B cell (primary cell): ENCODE results near the gene HMBS. TPM values are rescaled to one million over a fixed set of nuclear protein-coding genes. Genes with fewer than 3 reads are reported as not detected.
A peak's percentile ranks its signal among the peaks of the same experiment; 100 is the strongest.
"Not testable (repeated sequence)": the region's sequence is repeated elsewhere in the genome, so short reads cannot be mapped to it uniquely, and the experiment has no call there.

Experiments
- ATAC-seq: fragments of 200-7000 bp; cut with Tn5 transposase; one replicate; pipeline ENCODE4 v1.10.0; 2021; ENCODE audit warnings: low read depth, mild to moderate bottlenecking, moderate number of reproducible peaks, moderate library complexity
- CTCF ChIA-PET: fragments of 350-600 bp; sonication (Branson Sonifier 250); formaldehyde crosslinking; loops from one replicate; lab custom pipeline; 2021; ENCODE audit warnings: antibody characterized with exemption, inconsistent platforms; lab: Charles Lee
- POLR2A ChIA-PET: fragments of 350-600 bp; sonication (Branson Sonifier 250); formaldehyde crosslinking; loops from one replicate; lab custom pipeline; 2021; ENCODE audit warnings: antibody characterized with exemption; lab: Charles Lee
- DNase-seq: peaks from one replicate; pipeline ENCODE4 v3.0.0; 2013
- H2AFZ ChIP-seq: 2 replicates; pipeline ENCODE4 v1.6.1; 2012; ENCODE audit warnings: mild to moderate bottlenecking, low read depth, low read length; ENCODE audit not compliant: insufficient read depth, poor library complexity, severe bottlenecking
- H3K27ac ChIP-seq, 2 donors: 1 replicate in 1 of 2; 2 replicates in 1 of 2; pipeline ENCODE4 v1.5.1; 2012 to 2013; ENCODE audit warnings: low read length in 2 of 2, mild to moderate bottlenecking in 2 of 2, moderate library complexity in 1 of 2
- H3K27me3 ChIP-seq, 4 experiments: fragments of 200-600 bp in 1 of 4; sonication (generic) in 1 of 4; replicated peaks in 1 of 4; 1 replicate in 2 of 4; 2 replicates in 2 of 4; pipeline versions ENCODE4 v1.6.1 to v1.7.0; 2013 to 2016; ENCODE audit warnings: low read length in 3 of 4, mild to moderate bottlenecking in 2 of 4, mixed read lengths in 1 of 4, moderate library complexity in 1 of 4; ENCODE audit not compliant: insufficient read depth in 4 of 4, control insufficient read depth in 3 of 4; ENCODE audit errors: control extremely low read depth in 1 of 4
- H3K36me3 ChIP-seq, 2 experiments: replicated peaks in 1 of 2; 1 replicate in 1 of 2; 2 replicates in 1 of 2; pipeline versions ENCODE4 v1.6.1 to v1.7.1; 2013; ENCODE audit warnings: low read length in 1 of 2; ENCODE audit not compliant: insufficient read depth in 2 of 2, control insufficient read depth in 1 of 2; ENCODE audit errors: control extremely low read depth in 1 of 2, extremely low read depth in 1 of 2
- H3K4me1 ChIP-seq, 2 donors: fragments of 200-600 bp in 1 of 2; sonication (generic) in 1 of 2; 1 replicate in 1 of 2; 2 replicates in 1 of 2; pipeline versions ENCODE4 v1.5.1 to v1.6.1; 2013 to 2017; ENCODE audit warnings: low read length in 2 of 2; ENCODE audit not compliant: control insufficient read depth in 2 of 2, insufficient read depth in 2 of 2
- H3K4me2 ChIP-seq: replicated peaks from 2 replicates; pipeline ENCODE3; 2012; ENCODE audit warnings: mild to moderate bottlenecking, low read depth, low read length; ENCODE audit not compliant: poor library complexity, severe bottlenecking
- H3K4me3 ChIP-seq, 5 experiments: fragments of 200-600 bp in 1 of 5; sonication (generic) in 1 of 5; 1 replicate in 3 of 5; 2 replicates in 2 of 5; pipeline versions ENCODE4 v1.5.1 to v1.7.0; 2011 to 2016; ENCODE audit warnings: low read length in 4 of 5, mild to moderate bottlenecking in 4 of 5, low read depth in 2 of 5, control low read depth in 1 of 5, moderate library complexity in 1 of 5; ENCODE audit not compliant: insufficient read depth in 1 of 5; ENCODE audit errors: control extremely low read depth in 1 of 5, extremely low read depth in 1 of 5
- H3K79me2 ChIP-seq: fragments of 200-600 bp; sonication (generic); one replicate; pipeline ENCODE4 v1.6.0; 2016; ENCODE audit warnings: low read length; ENCODE audit not compliant: control insufficient read depth, insufficient read depth
- H3K9ac ChIP-seq: fragments of 200-600 bp; sonication (generic); 2 replicates; pipeline ENCODE4 v1.6.1; 2017; ENCODE audit warnings: mild to moderate bottlenecking, low read length, moderate library complexity
- H3K9me3 ChIP-seq, 3 donors: one replicate each; pipeline versions ENCODE4 v1.6.1 to v1.7.1; 2013; ENCODE audit warnings: low read length in 2 of 3; ENCODE audit not compliant: control insufficient read depth in 2 of 3, insufficient read depth in 1 of 3; ENCODE audit errors: control extremely low read depth in 1 of 3
- H4K20me1 ChIP-seq: 2 replicates; pipeline ENCODE4 v1.6.0; 2012; ENCODE audit warnings: mild to moderate bottlenecking, low read length; ENCODE audit not compliant: insufficient read depth, control insufficient read depth, poor library complexity, severe bottlenecking
- H3K27ac Mint-ChIP-seq: one replicate; pipeline ENCODE4 v1.8.0; 2021; ENCODE audit warnings: mixed read lengths
- H3K27me3 Mint-ChIP-seq: one replicate; pipeline ENCODE4 v1.8.0; 2021; ENCODE audit warnings: mixed read lengths
- H3K4me1 Mint-ChIP-seq: one replicate; pipeline ENCODE4 v1.8.0; 2021; ENCODE audit warnings: mixed read lengths
- H3K4me3 Mint-ChIP-seq: one replicate; pipeline ENCODE4 v1.8.0; 2021; ENCODE audit warnings: mixed read lengths
- H3K9me3 Mint-ChIP-seq: one replicate; pipeline ENCODE4 v1.8.0; 2022; ENCODE audit warnings: mixed read lengths; ENCODE audit not compliant: insufficient read depth
- CTCF ChIP-seq: fragments of 200-600 bp; IDR thresholded peaks from one replicate; pipeline ENCODE4 v1.8.0; 2022; ENCODE audit warnings: antibody characterized with exemption, mild to moderate bottlenecking
- EZH2 ChIP-seq: IDR thresholded peaks from 2 replicates; pipeline ENCODE4 v1.6.1; 2012; ENCODE audit warnings: borderline replicate concordance, low read depth, mild to moderate bottlenecking, moderate library complexity, low read length; ENCODE audit not compliant: insufficient read depth, poor library complexity, severe bottlenecking
- WGBS: methylation state at CpG from one replicate; pipeline ENCODE4 v1.1.5; 2013; ENCODE audit warnings: missing lambda C conversion rate; ENCODE audit not compliant: insufficient coverage; 5-methylcytosine and 5-hydroxymethylcytosine counted together
- intact Hi-C: fragments of 100-400 bp; cut with micrococcal nuclease; formaldehyde crosslinking; loops from one replicate; pipeline ENCODE4 v1.10.0; 2022
- polyA plus RNA-seq: library from polyadenylated mRNA; depleted of rRNA; stranded (reverse); fragments of >200 nt; gene quantifications from 2 replicates; pipeline ENCODE4 v1.2.3, GENCODE V29; 2012
- total RNA-seq, 2 donors: library from RNA; stranded (reverse); fragments of 120-200 nt in 1 of 2; gene quantifications; 1 replicate in 1 of 2; 2 replicates in 1 of 2; pipeline versions ENCODE4 v1.2.3 to v1.2.4, GENCODE V29; 2013 to 2022

The HMBS gene
- total and polyA plus RNA-seq, 2 donors (not counting 1 experiment from before 2014, with no cell fraction given): 7.6 to 17.7 TPM

- DNase-seq (no peak), ATAC-seq (no peak)
- ChIA-PET POLR2A (no interaction called here), CTCF (interaction anchor here (1.2 kb wide), 2 partner anchors 11 to 12 kb away, joined by 3 to 4 read pairs; no protein-coding TSS in a partner anchor)
- H3K9ac ChIP-seq: no peak overlapping the region
- Mint-ChIP-seq H3K27me3 (peaks cover under 1% of the 10 kb centered on the region), H3K27ac (no peak overlapping the region), H3K9me3 (no peaks in the 10 kb centered on the region), H3K4me1 (no peaks in the 10 kb centered on the region), H3K4me3 (no peak overlapping the region)
- no peak overlapping the region for H3K4me3 ChIP-seq
- no peak overlapping the region for H3K4me2 ChIP-seq
- peaks cover 1 to 51% of the 10 kb centered on the region in 2 experiments for H3K36me3 ChIP-seq
- H3K27me3 ChIP-seq: no peaks in the 10 kb centered on the region
- intact Hi-C loops: no loop called here
- H4K20me1 ChIP-seq: no peaks in the 10 kb centered on the region
- no peaks in the 10 kb centered on the region for H3K9me3 ChIP-seq
- H3K4me1 ChIP-seq: no peaks in the 10 kb centered on the region
- WGBS: 78% methylated on average over 4 of the region's 4 CpGs
- H3K79me2 ChIP-seq: peaks cover 21% of the 10 kb centered on the region
- no peak overlapping the region for H2AFZ ChIP-seq
- TF ChIP-seq EZH2 (no peak), CTCF (peak; percentile 43)
- no peak overlapping the region for H3K27ac ChIP-seq
These were observed 49.8 kb downstream of the HMBS start for GRCh38 chr11:119134389-119134978.

- H2AFZ ChIP-seq, H3K9ac ChIP-seq, H3K4me3 ChIP-seq, H3K4me2 ChIP-seq, ATAC-seq, H3K9me3 ChIP-seq, intact Hi-C loops, POLR2A ChIA-PET, H3K27ac ChIP-seq, H3K36me3 ChIP-seq, H3K4me1 Mint-ChIP-seq, H3K4me3 Mint-ChIP-seq, DNase-seq, H3K9me3 Mint-ChIP-seq, H3K79me2 ChIP-seq, H3K27ac Mint-ChIP-seq, H3K4me1 ChIP-seq, H4K20me1 ChIP-seq: not testable (repeated sequence)
- CTCF ChIA-PET: interaction anchor here (1.0 to 1.2 kb wide), 2 partner anchors 10 to 145 kb away, joined by 3 to 4 read pairs; no protein-coding TSS in a partner anchor
- H3K27me3 Mint-ChIP-seq: peaks cover 12% of the 10 kb centered on the region
- 100% methylated on average over 2 of the region's 10 CpGs for WGBS
- H3K27me3 ChIP-seq: peaks cover 0 to 10% (median 3%) of the 10 kb centered on the region in 4 experiments
These were observed 54.6 kb downstream of the HMBS start for GRCh38 chr11:119139276-119139675.

Other genes with a start within 250 kb of the HMBS start
- 108 and 111 TPM in 2 replicates for gene CXCR5, start 201.0 kb upstream of the HMBS start, total RNA-seq
- 125 and 163 TPM in 2 replicates for gene CXCR5, start 201.0 kb upstream of the HMBS start, polyA plus RNA-seq
- 40.8 and 44.0 TPM in 2 replicates for gene BCL9L, start 159.0 kb upstream of the HMBS start, total RNA-seq
- gene BCL9L, start 159.0 kb upstream of the HMBS start, polyA plus RNA-seq: 12.6 and 15.1 TPM in 2 replicates
- gene UPK2, start 128.6 kb upstream of the HMBS start, total RNA-seq: not detected in 2 replicates
- 0.40 and 0.43 TPM in 2 replicates for gene UPK2, start 128.6 kb upstream of the HMBS start, polyA plus RNA-seq
- gene FOXR1, start 113.1 kb upstream of the HMBS start, total RNA-seq: not detected in 2 replicates
- not detected in 2 replicates for gene FOXR1, start 113.1 kb upstream of the HMBS start, polyA plus RNA-seq
- 122 and 138 TPM in 2 replicates for gene CENATAC, start 86.7 kb upstream of the HMBS start, total RNA-seq
- 50.1 and 79.6 TPM in 2 replicates for gene CENATAC, start 86.7 kb upstream of the HMBS start, polyA plus RNA-seq
- 1,713 and 1,823 TPM in 2 replicates for gene RPS25, start 66.5 kb upstream of the HMBS start, total RNA-seq
- gene RPS25, start 66.5 kb upstream of the HMBS start, polyA plus RNA-seq: 1,827 and 2,003 TPM in 2 replicates
- gene TRAPPC4, start 66.1 kb upstream of the HMBS start, total RNA-seq: 61.5 and 64.5 TPM in 2 replicates
- gene TRAPPC4, start 66.1 kb upstream of the HMBS start, polyA plus RNA-seq: 61.4 and 83.5 TPM in 2 replicates
- gene SLC37A4, start 54.0 kb upstream of the HMBS start, total RNA-seq: 13.2 and 14.3 TPM in 2 replicates
- gene SLC37A4, start 54.0 kb upstream of the HMBS start, polyA plus RNA-seq: 23.5 and 26.3 TPM in 2 replicates
- gene HYOU1, start 27.7 kb upstream of the HMBS start, total RNA-seq: 46.2 and 48.7 TPM in 2 replicates
- gene HYOU1, start 27.7 kb upstream of the HMBS start, polyA plus RNA-seq: 38.5 and 64.4 TPM in 2 replicates
- gene VPS11, start 17.1 kb upstream of the HMBS start, total RNA-seq: 64.7 and 71.1 TPM in 2 replicates
- gene VPS11, start 17.1 kb upstream of the HMBS start, polyA plus RNA-seq: 31.6 and 35.7 TPM in 2 replicates
- 34.5 and 38.3 TPM in 2 replicates for gene DPAGT1, start 17.0 kb downstream of the HMBS start, total RNA-seq
- gene DPAGT1, start 17.0 kb downstream of the HMBS start, polyA plus RNA-seq: 60.3 and 64.3 TPM in 2 replicates
- gene C2CD2L, start 22.5 kb downstream of the HMBS start, total RNA-seq: 9.5 and 13.8 TPM in 2 replicates
- gene C2CD2L, start 22.5 kb downstream of the HMBS start, polyA plus RNA-seq: 14.1 and 17.0 TPM in 2 replicates
- 78.7 and 84.6 TPM in 2 replicates for gene HINFP, start 36.7 kb downstream of the HMBS start, total RNA-seq
- gene HINFP, start 36.7 kb downstream of the HMBS start, polyA plus RNA-seq: 51.5 and 60.6 TPM in 2 replicates
- not detected in 2 replicates for gene ABCG4, start 64.2 kb downstream of the HMBS start, total RNA-seq
- not detected in 2 replicates for gene ABCG4, start 64.2 kb downstream of the HMBS start, polyA plus RNA-seq
- gene NLRX1, start 83.8 kb downstream of the HMBS start, total RNA-seq: 9.6 and 10.4 TPM in 2 replicates
- gene NLRX1, start 83.8 kb downstream of the HMBS start, polyA plus RNA-seq: 4.5 and 6.3 TPM in 2 replicates
- 0.22 and 0.76 TPM in 2 replicates for gene NHERF4, start 100.6 kb downstream of the HMBS start, total RNA-seq
- gene NHERF4, start 100.6 kb downstream of the HMBS start, polyA plus RNA-seq: 0.61 TPM in 1 of 2 replicates, not detected in the other
- 35.2 and 38.7 TPM in 2 replicates for gene CBL, start 121.5 kb downstream of the HMBS start, total RNA-seq
- gene CBL, start 121.5 kb downstream of the HMBS start, polyA plus RNA-seq: 11.7 and 12.5 TPM in 2 replicates
- gene MCAM, start 232.2 kb downstream of the HMBS start, total RNA-seq: 0.29 and 0.42 TPM in 2 replicates
- 1.1 and 1.4 TPM in 2 replicates for gene MCAM, start 232.2 kb downstream of the HMBS start, polyA plus RNA-seq
- gene RNF26, start 249.6 kb downstream of the HMBS start, total RNA-seq: 21.3 and 21.8 TPM in 2 replicates
- gene RNF26, start 249.6 kb downstream of the HMBS start, polyA plus RNA-seq: 11.6 and 15.5 TPM in 2 replicates